NCI-H460 (cell line): ENCODE results near the gene AFF3. TPM values are rescaled to one million over a fixed set of nuclear protein-coding genes. Genes with fewer than 3 reads are reported as not detected.
"Not testable (repeated sequence)": the region's sequence is repeated elsewhere in the genome, so short reads cannot be mapped to it uniquely, and the experiment has no call there.

ENCODE experiments used
- DNase-seq: peaks from one replicate; pipeline ENCODE4 v3.0.0-alpha.2; 2016; ENCODE audit warnings: low read depth; ENCODE audit errors: extremely low read depth
- total RNA-seq: library from RNA; depleted of rRNA; stranded (reverse); fragments of >200 nt; shearing (Covaris generic); gene quantifications from 2 replicates; pipeline ENCODE4 v1.2.3, GENCODE V29; 2014

Gene AFF3
- total RNA-seq, 1 experiment from 2014 or later: 1.1 TPM

GRCh38 chr2:99980176-99980575 is 162.2 kb downstream of the AFF3 start:
- DNase-seq: no peak

- no peak for DNase-seq
These were observed 164.4 kb downstream of the AFF3 start for GRCh38 chr2:99977966-99978365.

GRCh38 chr2:99975386-99975785 is 167.0 kb downstream of the AFF3 start:
- DNase-seq: no peak

- DNase-seq: no peak
These were observed 167.6 kb downstream of the AFF3 start for GRCh38 chr2:99974682-99975375.

- DNase-seq: no peak
These were observed 168.1 kb downstream of the AFF3 start for GRCh38 chr2:99974275-99974674.

- no peak for DNase-seq
These were observed 171.0 kb downstream of the AFF3 start for GRCh38 chr2:99971326-99971900.

- no peak for DNase-seq
These were observed 172.0 kb downstream of the AFF3 start for GRCh38 chr2:99970292-99970868.

GRCh38 chr2:99961196-99961913 is 181.0 kb downstream of the AFF3 start:
- no peak for DNase-seq

- DNase-seq: peak; percentile 27
These were observed 181.6 kb downstream of the AFF3 start for GRCh38 chr2:99960790-99961189.

- DNase-seq: peak; percentile 41
These were observed 182.1 kb downstream of the AFF3 start for GRCh38 chr2:99960291-99960690.

GRCh38 chr2:99959261-99960014 is 183.0 kb downstream of the AFF3 start:
- no peak for DNase-seq

- no peak for DNase-seq
These were observed 184.9 kb downstream of the AFF3 start for GRCh38 chr2:99957332-99958133.

GRCh38 chr2:99956232-99957030 is 186.0 kb downstream of the AFF3 start:
- no peak for DNase-seq

- no peak for DNase-seq
These were observed 188.6 kb downstream of the AFF3 start for GRCh38 chr2:99953750-99954149.

- no peak for DNase-seq
These were observed 192.4 kb downstream of the AFF3 start for GRCh38 chr2:99949963-99950362.

- DNase-seq: no peak
These were observed 192.9 kb downstream of the AFF3 start for GRCh38 chr2:99949530-99949929.

GRCh38 chr2:99948010-99948409 is 194.4 kb downstream of the AFF3 start:
- DNase-seq: no peak

- not testable (repeated sequence) for DNase-seq
These were observed 195.0 kb downstream of the AFF3 start for GRCh38 chr2:99947366-99947765.

GRCh38 chr2:99944019-99944418 is 198.4 kb downstream of the AFF3 start:
- DNase-seq: no peak
